Ovary (tissue), 9 donors: ENCODE measurements around the gene SMG1. TPM values are rescaled to one million over a fixed set of nuclear protein-coding genes. Genes with fewer than 3 reads are reported as not detected.

Source experiments
- DNase-seq, 5 donors: peaks; one replicate each; pipeline ENCODE4 v3.0.0-alpha.2; 2019 to 2020
- H3K27ac ChIP-seq, 2 donors: fragments of 200-600 bp; one replicate each; pipeline versions ENCODE4 v1.5.1 to v1.8.0; 2019 to 2022
- H3K27me3 ChIP-seq: fragments of 200-600 bp; one replicate; pipeline ENCODE4 v1.8.0; 2022
- H3K36me3 ChIP-seq: fragments of 200-600 bp; sonication (generic); one replicate; pipeline ENCODE4 v1.5.1; 2019
- H3K4me1 ChIP-seq: one replicate; pipeline ENCODE4 v1.8.1; 2013; ENCODE audit warnings: mild to moderate bottlenecking, moderate library complexity; ENCODE audit not compliant: insufficient read depth
- H3K4me3 ChIP-seq: fragments of 200-600 bp; sonication (generic); one replicate; pipeline ENCODE4 v1.5.1; 2017
- H3K9me3 ChIP-seq, 2 donors: fragments of 200-600 bp in 1 of 2; sonication (generic) in 1 of 2; one replicate each; pipeline versions ENCODE4 v1.5.1 to v1.8.1; 2013 to 2019; ENCODE audit warnings: mild to moderate bottlenecking in 1 of 2, moderate library complexity in 1 of 2
- EP300 ChIP-seq: sonication (generic); formaldehyde crosslinking; IDR thresholded peaks from one replicate; pipeline ENCODE4 v1.6.1; 2017; ENCODE audit warnings: antibody characterized with exemption
- POLR2A ChIP-seq: fragments of 450-650 bp; IDR thresholded peaks from one replicate; pipeline ENCODE4 v1.6.1; 2017; ENCODE audit warnings: antibody characterized with exemption, mild to moderate bottlenecking, moderate library complexity
- WGBS, 3 donors: extraction: QIAGEN DNeasy Blood & Tissue Kit in 1 of 3; methylation state at CpG; one replicate each; pipeline versions ENCODE4 v1.1.5 to v1.1.7; 2013 to 2017; 5-methylcytosine and 5-hydroxymethylcytosine counted together
- intact Hi-C, 4 donors: fragments of 100-400 bp; cut with DNase I; formaldehyde crosslinking; loops; one replicate each; pipeline versions ENCODE4 v1.11.0 to v1.15.1; 2022 to 2023
- polyA plus RNA-seq, 2 donors: library from polyadenylated mRNA; stranded (reverse); fragments of 200-250 nt in 1 of 2; fragments of 350-450 nt in 1 of 2; fragmentation: Illumina TruSeq in 1 of 2; extraction: RNeasy Lipid Tissue Mini Kit (QIAGEN cat#74804) in 1 of 2; gene quantifications; one replicate each; pipeline ENCODE4 v1.2.3, GENCODE V29; 2013 to 2014
- total RNA-seq, 7 donors: library from RNA; depleted of rRNA in 2 of 7; stranded (reverse); fragments of >200 nt in 2 of 7; fragmentation: NEBNext Ultra II Directional in 3 of 7; extraction: Animal tissue kit (Norgen Biotek cat#: 25700) in 3 of 7; gene quantifications; one replicate each; pipeline versions ENCODE4 v1.1.0 to v1.2.4, GENCODE V29; 2016 to 2023
- TF ChIP-seq, protein P1 (sequence below), 3 donors: fragments of 450-650 bp in 2 of 3; fragments of 200-600 bp in 1 of 3; IDR thresholded peaks; one replicate each; pipeline versions ENCODE4 v1.5.1 to v1.8.0; 2016 to 2022; ENCODE audit warnings: antibody characterized with exemption in 3 of 3, mild to moderate bottlenecking in 1 of 3
- donor health status: DM: no; HTN: no; CAD: no; lungs with moderate emphysema.
- donor health status: DM: no; HTN: no; CAD: no.
- donor health status: Bipolar disorder and iron deficiency.
- donor health status: DM: yes; HTN: yes; CAD: no.
- donor health status: DM: no; HTN: no; CAD: no.
- donor health status: DM: yes; HTN: yes; CAD: no.

Gene SMG1
- total and polyA plus RNA-seq, 9 donors: 12.5 to 94.5 (median 61.1) TPM

- Histone ChIP-seq H3K36me3 (no peaks in the 10 kb centered on the region), H3K4me1 (no peaks in the 10 kb centered on the region), H3K27ac (no peak overlapping the region), H3K27me3 (no peaks in the 10 kb centered on the region), H3K9me3 (no peaks in the 10 kb centered on the region), H3K4me3 (no peak overlapping the region)
- intact Hi-C loops: no loop called here
- WGBS, 3 donors: 89 to 92% (median 90%) methylated on average over 4 of the region's 4 CpGs
- TF ChIP-seq, protein P1, sequence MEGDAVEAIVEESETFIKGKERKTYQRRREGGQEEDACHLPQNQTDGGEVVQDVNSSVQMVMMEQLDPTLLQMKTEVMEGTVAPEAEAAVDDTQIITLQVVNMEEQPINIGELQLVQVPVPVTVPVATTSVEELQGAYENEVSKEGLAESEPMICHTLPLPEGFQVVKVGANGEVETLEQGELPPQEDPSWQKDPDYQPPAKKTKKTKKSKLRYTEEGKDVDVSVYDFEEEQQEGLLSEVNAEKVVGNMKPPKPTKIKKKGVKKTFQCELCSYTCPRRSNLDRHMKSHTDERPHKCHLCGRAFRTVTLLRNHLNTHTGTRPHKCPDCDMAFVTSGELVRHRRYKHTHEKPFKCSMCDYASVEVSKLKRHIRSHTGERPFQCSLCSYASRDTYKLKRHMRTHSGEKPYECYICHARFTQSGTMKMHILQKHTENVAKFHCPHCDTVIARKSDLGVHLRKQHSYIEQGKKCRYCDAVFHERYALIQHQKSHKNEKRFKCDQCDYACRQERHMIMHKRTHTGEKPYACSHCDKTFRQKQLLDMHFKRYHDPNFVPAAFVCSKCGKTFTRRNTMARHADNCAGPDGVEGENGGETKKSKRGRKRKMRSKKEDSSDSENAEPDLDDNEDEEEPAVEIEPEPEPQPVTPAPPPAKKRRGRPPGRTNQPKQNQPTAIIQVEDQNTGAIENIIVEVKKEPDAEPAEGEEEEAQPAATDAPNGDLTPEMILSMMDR (IDR thresholded peaks at IDR 0.05): no peak
- TF ChIP-seq EP300: no peak
- no peak for TF ChIP-seq POLR2A
- no peak for DNase-seq
Measured at GRCh38 chr16:18827890-18828289, 98.3 kb downstream of the SMG1 start.

DNA sequence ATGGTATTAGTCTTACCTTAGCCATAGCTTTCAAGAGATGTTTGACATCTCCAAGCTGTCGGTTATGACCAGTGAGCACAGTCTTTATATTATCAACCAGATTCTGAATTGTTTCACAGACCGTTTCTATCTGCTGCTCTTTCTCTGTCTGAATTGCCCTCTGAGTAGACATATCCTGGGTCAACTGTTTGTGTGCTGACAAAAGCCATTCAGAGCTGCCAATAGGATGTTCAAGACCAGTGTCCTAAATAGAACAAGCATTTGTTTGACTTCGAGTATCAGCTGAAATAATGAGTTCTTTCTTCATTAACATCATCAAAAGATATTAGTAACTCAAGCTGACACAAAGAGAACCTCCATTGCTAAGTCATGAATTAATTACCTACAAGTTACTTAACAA lies 109.9 kb downstream of the SMG1 start:
- no peaks in the 10 kb centered on the region for H3K36me3 ChIP-seq
- intact Hi-C loops: no loop called here
- no peak overlapping the region for H3K27ac ChIP-seq

GRCh38 chr16:18811925-18812324 lies 114.3 kb downstream of the SMG1 start:
- no peak overlapping the region for H3K4me3 ChIP-seq
- no peaks in the 10 kb centered on the region for H3K36me3 ChIP-seq
- H3K9me3 ChIP-seq: no peaks in the 10 kb centered on the region
- no peak for DNase-seq
- intact Hi-C loops: no loop called here
- H3K27ac ChIP-seq: no peak overlapping the region
- TF ChIP-seq, protein P1 (IDR thresholded peaks at IDR 0.05): no peak
- no peak for TF ChIP-seq POLR2A
- no peak for TF ChIP-seq EP300
- no peaks in the 10 kb centered on the region for H3K4me1 ChIP-seq
- no peaks in the 10 kb centered on the region for H3K27me3 ChIP-seq
- 87 to 93% (median 88%) methylated on average over 3 of the region's 3 CpGs for WGBS, 3 donors

More for the DNA sequence above, 109.9 kb downstream of the SMG1 start:
- no peaks in the 10 kb centered on the region for H3K27me3 ChIP-seq
- TF ChIP-seq EP300: no peak
- TF ChIP-seq, protein P1 (IDR thresholded peaks at IDR 0.05): no peak
- no peak for TF ChIP-seq POLR2A
- H3K9me3 ChIP-seq: no peaks in the 10 kb centered on the region
- no peak for DNase-seq
- no peak overlapping the region for H3K4me3 ChIP-seq
- no peaks in the 10 kb centered on the region for H3K4me1 ChIP-seq
- WGBS, 3 donors: 80 to 83% (median 82%) methylated on average over 3 of the region's 3 CpGs

- Histone ChIP-seq H3K9me3 (no peaks in the 10 kb centered on the region), H3K4me3 (no peak overlapping the region), H3K27me3 (no peaks in the 10 kb centered on the region), H3K27ac (no peak overlapping the region), H3K4me1 (no peaks in the 10 kb centered on the region), H3K36me3 (no peaks in the 10 kb centered on the region)
- 91 to 93% (median 92%) methylated on average over 13 of the region's 13 CpGs for WGBS, 3 donors
- no peak for DNase-seq
- TF ChIP-seq EP300: no peak
- TF ChIP-seq, protein P1 (IDR thresholded peaks at IDR 0.05): no peak
- TF ChIP-seq POLR2A: no peak
- intact Hi-C loops: loop anchor here in 2 of 4 donors (10.0 kb wide), 2 partner anchors 116 to 306 kb away; partner anchors contain the start of genes ITPRIPL2 (in 1 of the 2) and SMG1 (in 1 of the 2)
Measured at GRCh38 chr16:18809165-18809564, 117.0 kb downstream of the SMG1 start.
